ENCODE results near the gene FAM76A.

GRCh38 chr1:27724961-27725373, 794 bp upstream of the FAM76A start:
- TF ChIP-seq POLR2A (IDR thresholded peaks at IDR 0.05): no peak
- TF ChIP-seq CTCF (IDR thresholded peaks at IDR 0.05): no peak
- no peak for TF ChIP-seq EP300 (IDR thresholded peaks at IDR 0.05)
